SH-SY5Y (cell line): ENCODE data around the gene PMAIP1.

Experiments
- GATA2 ChIP-seq: IDR thresholded peaks from 2 replicates; pipeline ENCODE4 v1.6.1; 2011; ENCODE audit warnings: mild to moderate bottlenecking, low read depth, low read length
- GATA3 ChIP-seq: IDR thresholded peaks from 2 replicates; pipeline ENCODE4 v1.6.1; 2011; ENCODE audit warnings: low read depth, mild to moderate bottlenecking, low read length, moderate library complexity

DNA sequence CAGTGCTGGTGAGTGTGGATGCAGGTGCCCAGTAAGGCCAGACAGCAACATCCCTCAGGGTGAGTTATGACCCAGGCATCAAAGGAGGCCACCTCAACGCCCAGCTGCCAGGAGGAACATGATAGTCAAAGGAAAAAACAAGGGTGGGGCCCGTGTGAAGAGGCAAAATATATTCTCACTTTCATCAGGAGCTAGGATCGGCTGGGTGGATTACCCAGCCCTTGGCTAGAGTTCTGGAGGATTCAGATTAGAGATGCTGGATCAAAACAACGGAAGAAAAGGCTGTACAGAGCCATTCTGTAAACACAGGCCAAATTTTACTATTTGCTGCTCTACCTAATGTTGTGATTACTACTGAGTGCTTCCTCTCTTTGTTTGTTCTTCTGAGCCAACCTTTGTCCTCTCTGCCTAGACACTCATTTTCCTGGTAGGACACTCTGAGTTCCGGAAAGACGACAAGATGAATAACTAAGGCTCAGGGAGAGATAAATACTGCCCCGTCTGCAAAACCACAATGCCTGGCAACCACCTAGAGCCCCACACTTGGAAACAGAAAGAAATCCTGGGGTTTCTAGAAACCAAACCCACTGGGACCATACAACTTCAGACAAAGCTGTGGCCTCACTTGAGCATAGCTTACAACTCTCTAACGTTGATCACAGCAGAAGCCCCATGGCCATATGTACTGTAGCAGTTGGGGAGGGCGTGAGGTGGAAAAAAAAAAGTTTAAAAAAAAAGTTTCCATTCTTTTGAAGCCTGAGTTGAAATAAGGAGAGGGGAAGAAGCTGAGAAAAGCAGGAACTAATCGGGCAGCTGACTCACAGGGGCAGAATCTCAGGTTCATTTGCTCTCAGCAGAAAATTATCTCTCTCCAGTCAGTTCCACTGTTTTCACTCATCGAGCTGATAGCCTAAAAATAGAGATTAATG is 17.8 kb upstream of the PMAIP1 start:
- TF ChIP-seq GATA2 (no peak), GATA3 (no peak)
